Calu3 (cell line): ENCODE results near the gene LRRC70. TPM values are rescaled to one million over a fixed set of nuclear protein-coding genes. Genes with fewer than 3 reads are reported as not detected.

Experiments
- BruUV-seq: library from RNA; stranded (reverse); fragments of 400-500 nt; replicated peaks from 2 replicates; lab custom pipeline; 2021; lab: Mats Ljungman, UMichigan
- CTCF ChIA-PET: fragments of 300-600 bp; sonication (Branson Sonifier 250); formaldehyde crosslinking; loops from one replicate; lab custom pipeline; 2022; ENCODE audit warnings: antibody characterized with exemption; lab: Charles Lee
- DNase-seq: peaks from one replicate; pipeline ENCODE4 v3.0.0; 2022
- H3K27ac Mint-ChIP-seq: one replicate; pipeline ENCODE4 v1.8.0; 2022; ENCODE audit warnings: mixed read lengths; ENCODE audit not compliant: unreplicated experiment
- H3K27me3 Mint-ChIP-seq: one replicate; pipeline ENCODE4 v1.8.0; 2022; ENCODE audit warnings: mixed read lengths; ENCODE audit not compliant: unreplicated experiment
- H3K36me3 Mint-ChIP-seq: one replicate; pipeline ENCODE4 v1.8.0; 2022; ENCODE audit warnings: mild to moderate bottlenecking, moderate library complexity, mixed read lengths; ENCODE audit not compliant: insufficient read depth, unreplicated experiment
- H3K4me1 Mint-ChIP-seq: one replicate; pipeline ENCODE4 v1.8.0; 2022; ENCODE audit warnings: mild to moderate bottlenecking, low read depth, mixed read lengths; ENCODE audit not compliant: unreplicated experiment
- H3K4me3 Mint-ChIP-seq: one replicate; pipeline ENCODE4 v1.8.0; 2022; ENCODE audit warnings: mild to moderate bottlenecking, low read depth, moderate library complexity, mixed read lengths; ENCODE audit not compliant: unreplicated experiment
- H3K9me3 Mint-ChIP-seq: one replicate; pipeline ENCODE4 v1.8.0; 2022; ENCODE audit warnings: low read depth, mixed read lengths; ENCODE audit not compliant: unreplicated experiment
- intact Hi-C: fragments of 100-400 bp; cut with micrococcal nuclease; formaldehyde crosslinking; loops from one replicate; pipeline ENCODE4 v1.10.0; 2022; ENCODE audit not compliant: unreplicated experiment
- total RNA-seq: library from RNA; stranded (reverse); gene quantifications from 2 replicates; pipeline ENCODE4 v1.2.3, GENCODE V29; 2022
- TF ChIP-seq, protein P1 (sequence below): fragments of 200-600 bp; IDR thresholded peaks from one replicate; pipeline ENCODE4 v1.8.0; 2022; ENCODE audit warnings: antibody characterized with exemption; ENCODE audit not compliant: unreplicated experiment

LRRC70 gene
- total RNA-seq, 1 experiment from 2014 or later = 2.1 TPM

DNA sequence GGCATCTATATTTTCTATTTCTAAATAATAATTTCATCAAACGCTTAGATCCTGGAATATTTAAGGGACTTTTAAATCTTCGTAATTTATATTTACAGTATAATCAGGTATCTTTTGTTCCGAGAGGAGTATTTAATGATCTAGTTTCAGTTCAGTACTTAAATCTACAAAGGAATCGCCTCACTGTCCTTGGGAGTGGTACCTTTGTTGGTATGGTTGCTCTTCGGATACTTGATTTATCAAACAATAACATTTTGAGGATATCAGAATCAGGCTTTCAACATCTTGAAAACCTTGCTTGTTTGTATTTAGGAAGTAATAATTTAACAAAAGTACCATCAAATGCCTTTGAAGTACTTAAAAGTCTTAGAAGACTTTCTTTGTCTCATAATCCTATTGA is 1.1 kb downstream of the LRRC70 start:
- BruUV-seq = no TSS peak
- TF ChIP-seq, protein P1, sequence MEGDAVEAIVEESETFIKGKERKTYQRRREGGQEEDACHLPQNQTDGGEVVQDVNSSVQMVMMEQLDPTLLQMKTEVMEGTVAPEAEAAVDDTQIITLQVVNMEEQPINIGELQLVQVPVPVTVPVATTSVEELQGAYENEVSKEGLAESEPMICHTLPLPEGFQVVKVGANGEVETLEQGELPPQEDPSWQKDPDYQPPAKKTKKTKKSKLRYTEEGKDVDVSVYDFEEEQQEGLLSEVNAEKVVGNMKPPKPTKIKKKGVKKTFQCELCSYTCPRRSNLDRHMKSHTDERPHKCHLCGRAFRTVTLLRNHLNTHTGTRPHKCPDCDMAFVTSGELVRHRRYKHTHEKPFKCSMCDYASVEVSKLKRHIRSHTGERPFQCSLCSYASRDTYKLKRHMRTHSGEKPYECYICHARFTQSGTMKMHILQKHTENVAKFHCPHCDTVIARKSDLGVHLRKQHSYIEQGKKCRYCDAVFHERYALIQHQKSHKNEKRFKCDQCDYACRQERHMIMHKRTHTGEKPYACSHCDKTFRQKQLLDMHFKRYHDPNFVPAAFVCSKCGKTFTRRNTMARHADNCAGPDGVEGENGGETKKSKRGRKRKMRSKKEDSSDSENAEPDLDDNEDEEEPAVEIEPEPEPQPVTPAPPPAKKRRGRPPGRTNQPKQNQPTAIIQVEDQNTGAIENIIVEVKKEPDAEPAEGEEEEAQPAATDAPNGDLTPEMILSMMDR = no peak
- Mint-ChIP-seq H3K27me3 (no peaks in the 10 kb centered on the region), H3K36me3 (no peaks in the 10 kb centered on the region), H3K4me1 (peaks cover 2% of the 10 kb centered on the region), H3K4me3 (no peak overlapping the region), H3K27ac (no peak overlapping the region), H3K9me3 (no peaks in the 10 kb centered on the region)
- no peak for DNase-seq
- intact Hi-C loops = no loop called here
- CTCF ChIA-PET = no interaction called here

DNA sequence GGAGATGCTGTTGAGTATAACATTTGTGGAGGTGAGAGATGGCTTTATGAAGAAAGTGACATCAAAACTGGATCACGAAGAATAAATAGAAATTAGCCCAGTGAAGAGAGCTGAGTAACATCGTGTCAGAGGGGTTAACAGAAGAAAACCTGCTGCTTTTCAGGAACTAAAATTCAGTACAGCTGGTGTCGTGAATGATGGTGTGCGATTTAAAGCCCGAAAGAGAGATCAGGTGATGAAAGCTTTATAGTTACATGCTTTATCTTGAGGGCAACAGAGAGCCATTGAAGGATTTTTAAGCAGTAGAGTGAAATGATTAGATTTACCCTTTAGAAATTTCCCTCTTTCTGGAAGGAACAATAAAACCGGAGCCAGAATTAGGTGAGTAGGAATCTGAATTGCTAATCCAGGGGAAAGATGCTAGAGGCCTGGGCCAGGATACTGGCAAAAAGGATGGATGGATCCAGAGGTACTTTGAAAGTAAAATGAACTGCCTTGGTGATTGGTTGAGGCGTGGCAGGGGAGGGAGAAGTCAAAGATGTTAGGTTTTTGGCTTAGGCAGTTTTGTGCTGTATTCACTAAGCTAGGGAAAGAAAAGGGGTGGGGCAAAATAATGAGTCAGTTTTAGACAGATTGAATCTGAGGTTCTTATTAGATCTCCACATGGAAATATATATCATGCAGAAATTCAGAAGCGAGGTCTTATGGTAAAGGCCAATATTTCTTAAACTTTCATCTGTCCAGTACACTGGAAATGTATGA is 3.4 kb downstream of the LRRC70 start:
- TF ChIP-seq, protein P1 = no peak
- intact Hi-C loops = no loop called here
- CTCF ChIA-PET = no interaction called here
- Mint-ChIP-seq H3K4me1 (peaks cover 16% of the 10 kb centered on the region), H3K9me3 (no peaks in the 10 kb centered on the region), H3K36me3 (no peaks in the 10 kb centered on the region), H3K27me3 (no peaks in the 10 kb centered on the region), H3K27ac (no peak overlapping the region), H3K4me3 (no peak overlapping the region)
- DNase-seq = no peak
- no TSS peak for BruUV-seq

DNA sequence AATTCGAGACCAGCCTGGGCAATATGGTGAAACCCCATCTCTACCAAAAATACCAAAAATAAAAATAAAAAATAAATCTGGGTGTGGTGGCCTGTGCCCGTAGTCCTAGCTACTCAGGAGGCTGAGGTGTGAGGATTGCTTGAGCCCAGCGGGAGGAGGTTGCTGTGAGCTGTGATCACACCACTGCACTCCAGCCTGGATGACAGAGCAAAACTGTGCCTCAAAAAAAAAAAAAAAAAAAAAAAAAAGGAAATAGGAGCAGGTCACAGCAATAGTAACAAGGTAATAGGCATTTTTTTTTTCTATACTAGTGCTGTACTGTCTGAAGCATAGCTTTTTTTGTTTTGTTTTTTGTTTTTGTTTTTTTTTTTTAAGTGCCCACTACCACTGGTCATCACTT is 5.8 kb downstream of the LRRC70 start:
- Mint-ChIP-seq H3K27me3 (no peaks in the 10 kb centered on the region), H3K36me3 (peaks cover 3% of the 10 kb centered on the region), H3K4me1 (peaks cover 16% of the 10 kb centered on the region), H3K27ac (no peak overlapping the region), H3K4me3 (no peak overlapping the region), H3K9me3 (no peaks in the 10 kb centered on the region)
- TF ChIP-seq, protein P1 = no peak
- no peak for DNase-seq
- CTCF ChIA-PET = no interaction called here
- intact Hi-C loops = no loop called here
- no TSS peak for BruUV-seq

DNA sequence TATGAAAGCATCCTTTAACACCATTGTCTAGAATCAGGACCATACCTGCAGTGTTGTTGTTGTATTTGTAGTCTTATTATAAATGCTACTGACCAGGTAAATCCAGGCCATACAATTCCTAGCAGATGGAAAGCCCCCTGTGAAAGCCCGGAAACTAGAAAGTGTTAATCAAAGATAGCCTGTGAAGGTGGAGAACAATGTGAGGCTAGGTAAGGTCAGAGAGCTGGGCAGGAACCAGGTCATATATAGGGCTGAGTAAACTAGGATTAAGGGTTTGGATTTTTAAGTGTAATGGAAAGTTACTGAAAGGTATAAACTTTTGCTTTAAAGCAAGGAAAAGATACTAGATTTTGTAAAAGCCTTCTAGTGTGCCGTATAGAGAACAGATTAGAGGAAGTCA is 6.7 kb downstream of the LRRC70 start:
- intact Hi-C loops = no loop called here
- TF ChIP-seq, protein P1 = no peak
- Mint-ChIP-seq H3K27ac (no peak overlapping the region), H3K27me3 (no peaks in the 10 kb centered on the region), H3K9me3 (no peaks in the 10 kb centered on the region), H3K36me3 (peaks cover 3% of the 10 kb centered on the region), H3K4me3 (no peak overlapping the region), H3K4me1 (peaks cover 16% of the 10 kb centered on the region)
- DNase-seq = no peak
- BruUV-seq = no TSS peak
- CTCF ChIA-PET = no interaction called here
